Cardiac septum (tissue), 1 donor: ENCODE measurements around the gene CCDC7. TPM values are rescaled to one million over a fixed set of nuclear protein-coding genes. Genes with fewer than 3 reads are reported as not detected.
"Not testable (repeated sequence)": the region's sequence is repeated elsewhere in the genome, so short reads cannot be mapped to it uniquely, and the experiment has no call there.

ENCODE experiments used
- DNase-seq: peaks from one replicate; pipeline ENCODE4 v3.0.0-alpha.2; 2020; ENCODE audit warnings: low spot score
- intact Hi-C: fragments of 100-400 bp; cut with DNase I; formaldehyde crosslinking; loops from one replicate; pipeline ENCODE4 v1.14.0; 2022
- total RNA-seq: library from RNA; stranded (reverse); fragmentation: NEBNext Ultra II Directional; extraction: Animal tissue kit (Norgen Biotek cat#: 25700); gene quantifications from one replicate; pipeline ENCODE4 v1.2.1, GENCODE V29; 2021
- donor health status: DM: no; HTN: no; CAD: no.

Gene CCDC7
- total RNA-seq, 1 donor from 2014 or later: 32.5 TPM

GRCh38 chr10:32445036-32445435 lies 904 bp upstream of the CCDC7 start:
- no peak for DNase-seq
- intact Hi-C loops: loop anchor here (10.0 kb wide), 2 partner anchors 190 to 540 kb away; no protein-coding TSS in a partner anchor

- DNase-seq: no peak
- intact Hi-C loops: loop anchor here (1.0 to 10.0 kb wide), 4 partner anchors 67 to 538 kb away; partner anchors contain the start of gene EPC1
Measured at GRCh38 chr10:32446536-32447406, 831 bp downstream of the CCDC7 start.

GRCh38 chr10:32454148-32454547 lies 8.2 kb downstream of the CCDC7 start:
- no peak for DNase-seq
- intact Hi-C loops: no loop called here

DNA sequence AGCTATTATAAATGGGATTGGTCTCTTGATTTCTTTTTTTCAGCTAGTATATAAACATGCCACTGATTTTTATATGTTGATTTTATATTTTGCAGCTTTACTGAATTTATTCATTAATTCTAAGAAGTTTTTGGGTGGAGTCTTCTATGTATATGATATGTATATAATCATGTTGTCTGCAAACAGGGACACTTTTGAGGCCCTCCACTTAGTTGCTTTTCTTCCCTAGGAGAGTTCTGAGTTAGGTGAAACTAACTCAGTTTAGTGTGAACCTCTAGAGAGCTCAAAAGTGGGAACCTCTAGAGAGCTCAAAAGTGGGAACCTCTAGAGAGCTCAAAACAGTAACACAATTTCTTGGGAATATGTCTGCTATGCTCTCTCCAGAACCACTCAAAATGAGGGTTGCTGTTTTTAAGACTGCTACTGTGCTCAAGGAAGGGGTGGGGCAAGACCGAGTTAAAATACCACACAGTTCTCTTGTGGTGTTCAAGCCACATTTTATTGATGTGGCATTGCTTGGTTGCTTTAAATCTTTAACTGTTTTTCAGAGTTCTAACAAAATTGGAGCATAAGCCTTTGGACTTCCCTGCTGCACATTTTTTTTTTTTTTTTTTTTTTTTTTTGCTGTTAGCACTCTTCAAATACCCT lies 13.2 kb downstream of the CCDC7 start:
- DNase-seq: no peak
- intact Hi-C loops: no loop called here

DNA sequence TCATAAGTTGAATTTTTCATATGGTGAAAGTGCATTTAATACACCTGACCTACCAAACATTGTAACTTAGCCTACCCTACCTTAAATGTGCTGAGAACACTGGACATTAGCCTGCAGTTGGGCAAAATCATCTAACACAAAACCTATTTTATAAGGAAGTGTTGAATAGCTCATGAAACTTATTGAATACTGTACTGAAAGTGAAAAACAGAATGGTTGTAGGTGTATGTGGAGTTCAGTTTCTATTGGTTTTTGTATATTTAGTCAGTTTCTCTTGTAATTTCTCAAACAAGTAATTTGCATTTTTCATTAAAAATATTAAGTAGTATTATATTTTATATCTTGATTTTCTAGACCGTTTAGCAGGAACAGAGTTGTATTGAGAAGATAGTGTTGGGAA lies 15.3 kb downstream of the CCDC7 start:
- intact Hi-C loops: no loop called here
- no peak for DNase-seq

GRCh38 chr10:32471232-32471631 lies 25.3 kb downstream of the CCDC7 start:
- intact Hi-C loops: no loop called here
- no peak for DNase-seq

- DNase-seq: no peak
- intact Hi-C loops: no loop called here
Measured at GRCh38 chr10:32477499-32477898, 31.6 kb downstream of the CCDC7 start.

- no peak for DNase-seq
- intact Hi-C loops: no loop called here
Measured at GRCh38 chr10:32481606-32482005, 35.7 kb downstream of the CCDC7 start.

DNA sequence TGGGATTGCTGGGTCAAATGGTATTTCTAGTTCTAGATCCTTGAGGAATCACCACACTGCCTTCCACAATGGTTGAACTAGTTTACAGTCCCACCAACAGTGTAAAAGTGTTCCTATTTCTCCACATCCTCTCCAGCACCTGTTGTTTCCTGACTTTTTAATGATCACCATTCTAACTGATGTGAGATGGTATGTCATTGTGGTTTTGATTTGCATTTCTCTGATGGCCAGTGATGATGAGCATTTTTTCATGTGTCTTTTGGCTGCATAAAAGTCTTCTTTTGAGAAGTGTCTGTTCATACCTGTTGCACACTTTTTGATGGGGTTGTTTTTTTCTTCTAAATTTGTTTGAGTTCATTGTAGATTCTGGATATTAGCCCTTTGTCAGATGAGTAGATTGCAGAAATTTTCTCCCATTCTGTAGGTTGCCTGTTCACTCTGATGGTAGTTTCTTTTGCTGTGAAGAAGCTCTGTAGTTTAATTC lies 37.1 kb downstream of the CCDC7 start:
- intact Hi-C loops, DNase-seq: not testable (repeated sequence)

DNA sequence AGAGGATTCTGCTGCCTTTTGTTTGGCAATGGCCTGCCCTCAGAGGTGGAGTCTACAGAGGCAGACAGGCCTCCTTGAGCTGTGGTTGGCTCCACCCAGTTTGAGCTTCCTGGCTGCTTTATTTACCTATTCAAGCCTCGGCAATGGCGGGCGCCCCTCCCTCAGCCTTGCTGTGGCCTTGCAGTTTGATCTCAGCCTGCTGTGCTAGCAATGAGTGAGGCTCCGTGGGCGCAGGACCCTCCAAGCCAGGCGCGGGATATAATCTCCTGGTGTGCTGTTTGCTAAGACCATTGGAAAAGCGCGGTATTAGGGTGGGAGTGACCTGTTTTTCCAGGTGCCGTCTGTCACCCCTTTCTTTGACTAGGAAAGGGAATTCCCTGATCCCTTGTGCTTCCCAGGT lies 42.1 kb downstream of the CCDC7 start:
- DNase-seq, intact Hi-C loops: not testable (repeated sequence)

DNA sequence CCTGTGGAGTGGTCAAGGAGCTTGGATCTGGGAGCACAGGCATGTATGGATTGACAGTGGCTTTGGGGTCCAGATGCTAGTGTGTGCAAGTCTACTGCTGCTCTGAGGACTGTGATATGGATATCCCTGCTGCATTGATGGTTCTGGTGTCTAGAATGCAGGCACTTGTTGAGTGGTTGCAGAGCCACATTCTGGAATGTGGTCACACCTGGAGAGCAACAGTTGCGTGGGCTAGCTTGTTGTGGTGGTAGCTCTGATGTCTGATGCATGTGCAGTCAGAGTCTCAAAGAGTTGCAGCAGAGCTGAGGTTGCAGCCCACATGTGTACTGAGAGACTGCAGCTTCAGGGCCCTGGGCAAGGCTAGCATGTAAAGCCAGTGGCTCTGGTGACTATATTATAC lies 43.2 kb downstream of the CCDC7 start:
- intact Hi-C loops: no loop called here
- no peak for DNase-seq

DNA sequence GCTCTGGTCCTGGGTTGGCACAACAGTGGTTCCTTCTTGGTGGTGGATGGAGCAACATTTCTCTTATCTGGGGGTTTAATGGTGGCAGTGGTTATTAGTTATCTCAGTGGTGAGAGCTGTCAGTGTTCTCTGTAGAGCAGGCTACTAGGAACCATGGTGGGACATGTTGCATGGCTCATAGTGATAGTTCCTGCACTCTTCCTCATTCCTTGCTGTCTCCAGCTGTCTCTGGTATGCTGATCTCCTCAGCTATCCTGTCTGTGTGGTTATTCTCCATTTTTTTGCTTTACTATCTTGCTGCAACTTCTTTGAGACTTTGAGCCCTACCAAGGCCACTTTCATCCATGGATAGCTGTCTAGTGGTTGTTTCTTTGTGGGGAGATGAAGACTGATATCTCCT lies 44.0 kb downstream of the CCDC7 start:
- DNase-seq: no peak
- intact Hi-C loops: no loop called here

- intact Hi-C loops, DNase-seq: not testable (repeated sequence)
Measured at GRCh38 chr10:32494562-32494961, 48.6 kb downstream of the CCDC7 start.

- DNase-seq, intact Hi-C loops: not testable (repeated sequence)
Measured at GRCh38 chr10:32500136-32500535, 54.2 kb downstream of the CCDC7 start.

- DNase-seq: no peak
- intact Hi-C loops: no loop called here
Measured at GRCh38 chr10:32501906-32502305, 56.0 kb downstream of the CCDC7 start.

GRCh38 chr10:32505762-32506420 lies 60.0 kb downstream of the CCDC7 start:
- intact Hi-C loops, DNase-seq: not testable (repeated sequence)

- intact Hi-C loops: no loop called here
- no peak for DNase-seq
Measured at GRCh38 chr10:32511599-32511998, 65.7 kb downstream of the CCDC7 start.

DNA sequence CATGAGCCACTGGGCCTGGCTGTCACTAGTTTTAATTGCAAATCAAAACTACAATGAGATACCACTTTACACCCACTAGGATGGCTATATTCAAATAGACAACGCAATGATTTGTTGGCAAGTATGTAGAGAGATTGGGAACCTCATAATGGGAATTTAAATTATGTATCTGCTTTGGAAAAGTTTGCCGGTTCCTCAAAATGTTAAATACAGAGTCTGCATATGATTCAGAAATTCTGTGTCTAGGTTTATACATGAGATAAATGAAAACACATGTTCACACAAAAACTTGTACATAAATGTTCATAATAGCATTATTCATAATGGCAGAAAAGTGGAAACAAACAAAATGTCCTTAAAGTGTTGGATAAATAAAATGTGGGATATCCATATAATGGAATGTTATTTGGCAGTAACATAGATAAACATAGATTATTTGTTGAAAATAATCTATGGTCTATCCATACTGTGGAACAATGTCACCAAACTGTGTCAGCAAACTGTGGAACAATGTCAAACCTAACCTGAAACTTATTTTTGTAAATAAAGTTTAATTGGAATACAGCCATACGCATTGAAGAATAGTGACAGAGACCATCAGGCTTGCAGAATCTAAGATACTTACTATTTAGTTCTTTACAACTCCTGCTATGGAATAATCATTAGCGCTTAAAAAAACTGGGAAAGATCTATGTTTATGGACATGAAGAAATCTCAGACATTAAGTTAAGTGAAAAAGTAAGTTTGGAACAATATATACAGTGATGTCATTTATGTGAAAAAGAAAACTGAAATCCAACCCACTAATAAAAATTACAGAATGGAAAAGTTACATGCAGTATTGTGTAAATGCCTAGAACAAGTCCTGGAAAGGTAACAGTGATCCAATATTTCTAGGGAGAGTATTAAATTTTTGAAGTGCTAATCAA lies 70.9 kb downstream of the CCDC7 start:
- intact Hi-C loops: no loop called here

GRCh38 chr10:32530231-32530630 lies 84.3 kb downstream of the CCDC7 start:
- intact Hi-C loops: no loop called here

More for the DNA sequence above, 70.9 kb downstream of the CCDC7 start:
- no peak for DNase-seq

More at GRCh38 chr10:32530231-32530630, 84.3 kb downstream of the CCDC7 start:
- DNase-seq: no peak
